Liver (tissue), 9 donors: ENCODE measurements around the gene AXDND1. TPM values are rescaled to one million over a fixed set of nuclear protein-coding genes. Genes with fewer than 3 reads are reported as not detected.

Experiments used
- DNase-seq: peaks from one replicate; pipeline ENCODE4 v3.0.0-alpha.2; 2017; ENCODE audit warnings: low spot score
- H3K27ac ChIP-seq, 2 donors: one replicate each; pipeline ENCODE4 v1.7.0; 2013; ENCODE audit warnings: inconsistent platforms in 2 of 2, low read length in 2 of 2, control low read depth in 1 of 2, low read depth in 1 of 2, mild to moderate bottlenecking in 1 of 2
- H3K27me3 ChIP-seq, 4 donors: one replicate each; pipeline versions ENCODE4 v1.6.1 to v1.7.0; 2013; ENCODE audit warnings: low read length in 3 of 4, inconsistent platforms in 1 of 4, mild to moderate bottlenecking in 1 of 4, moderate library complexity in 1 of 4; ENCODE audit not compliant: control insufficient read depth in 4 of 4, insufficient read depth in 4 of 4
- H3K36me3 ChIP-seq, 4 donors: one replicate each; pipeline versions ENCODE4 v1.6.1 to v1.7.0; 2013; ENCODE audit warnings: low read length in 3 of 4, mild to moderate bottlenecking in 3 of 4, low read depth in 1 of 4, moderate library complexity in 1 of 4; ENCODE audit not compliant: control insufficient read depth in 4 of 4, insufficient read depth in 3 of 4
- H3K4me1 ChIP-seq, 4 donors: one replicate each; pipeline versions ENCODE4 v1.6.1 to v1.7.0; 2013; ENCODE audit warnings: low read length in 3 of 4, mild to moderate bottlenecking in 3 of 4, moderate library complexity in 1 of 4; ENCODE audit not compliant: control insufficient read depth in 4 of 4, insufficient read depth in 4 of 4
- H3K4me3 ChIP-seq, 3 donors: one replicate each; pipeline versions ENCODE4 v1.6.1 to v1.7.0; 2013; ENCODE audit warnings: low read length in 3 of 3, control low read depth in 1 of 3, low read depth in 1 of 3, mild to moderate bottlenecking in 1 of 3
- H3K9ac ChIP-seq, 2 donors: one replicate each; pipeline ENCODE4 v1.7.0; 2013; ENCODE audit warnings: low read length in 2 of 2, mild to moderate bottlenecking in 2 of 2, moderate library complexity in 2 of 2, control low read depth in 1 of 2, low read depth in 1 of 2
- H3K9me3 ChIP-seq, 4 donors: one replicate each; pipeline versions ENCODE4 v1.6.1 to v1.7.0; 2013; ENCODE audit warnings: low read length in 3 of 4; ENCODE audit not compliant: control insufficient read depth in 4 of 4
- EGR1 ChIP-seq, 2 donors: IDR thresholded peaks; 2 replicates each; pipeline ENCODE4 v1.6.1; 2016 to 2018; ENCODE audit warnings: antibody characterized with exemption in 2 of 2, low read depth in 2 of 2
- FOXA1 ChIP-seq: IDR thresholded peaks from 2 replicates; pipeline ENCODE4 v1.6.1; 2016; ENCODE audit warnings: antibody characterized with exemption
- FOXA2 ChIP-seq: IDR thresholded peaks from 2 replicates; pipeline ENCODE4 v1.6.1; 2016; ENCODE audit warnings: antibody characterized with exemption
- GABPA ChIP-seq, 2 donors: IDR thresholded peaks in 1 of 2; conservative IDR thresholded peaks in 1 of 2; 2 replicates each; pipeline ENCODE4 v1.6.1; 2016; ENCODE audit warnings: antibody characterized with exemption in 2 of 2, mild to moderate bottlenecking in 1 of 2, moderate library complexity in 1 of 2
- HNF4G ChIP-seq: IDR thresholded peaks from 2 replicates; pipeline ENCODE4 v1.6.1; 2016; ENCODE audit warnings: antibody characterized with exemption
- JUND ChIP-seq, 2 donors: IDR thresholded peaks; 2 replicates each; pipeline ENCODE4 v1.6.1; 2016; ENCODE audit warnings: antibody characterized with exemption in 2 of 2
- NR2F2 ChIP-seq: IDR thresholded peaks from 2 replicates; pipeline ENCODE4 v1.6.1; 2016; ENCODE audit warnings: antibody characterized with exemption
- RAD21 ChIP-seq, 2 donors: IDR thresholded peaks; 2 replicates each; pipeline ENCODE4 v1.6.1; 2016; ENCODE audit warnings: antibody characterized with exemption in 2 of 2, mild to moderate bottlenecking in 2 of 2
- RXRA ChIP-seq, 2 donors: IDR thresholded peaks; 2 replicates each; pipeline ENCODE4 v1.6.1; 2017 to 2018; ENCODE audit warnings: antibody characterized with exemption in 2 of 2, mild to moderate bottlenecking in 1 of 2
- SP1 ChIP-seq: IDR thresholded peaks from 2 replicates; pipeline ENCODE4 v1.6.1; 2018; ENCODE audit warnings: antibody characterized with exemption, mild to moderate bottlenecking
- TAF1 ChIP-seq: conservative IDR thresholded peaks from 2 replicates; pipeline ENCODE4 v1.6.1; 2016; ENCODE audit warnings: antibody characterized with exemption, mild to moderate bottlenecking
- YY1 ChIP-seq: IDR thresholded peaks from 2 replicates; pipeline ENCODE4 v1.6.1; 2016; ENCODE audit warnings: antibody characterized with exemption, mild to moderate bottlenecking
- WGBS: extraction: QIAGEN DNeasy Blood & Tissue Kit; methylation state at CpG from one replicate; pipeline ENCODE4 v1.1.7; 2013; 5-methylcytosine and 5-hydroxymethylcytosine counted together
- polyA plus RNA-seq, 2 donors: library from polyadenylated mRNA; stranded (reverse) in 1 of 2; unstranded in 1 of 2; fragments of 200-250 nt in 1 of 2; fragments of >200 nt in 1 of 2; fragmentation: Nextera tagmentation in 1 of 2; extraction: Ambion mirVana in 1 of 2; gene quantifications; one replicate each; pipeline versions ENCODE4 v1.2.1 to v1.2.3, GENCODE V29; 2013 to 2015
- total RNA-seq, 2 donors: library from RNA; depleted of rRNA; stranded (reverse); fragments of >200 nt; gene quantifications; one replicate each; pipeline ENCODE4 v1.2.3, GENCODE V29; 2014
- TF ChIP-seq, protein P1 (sequence below): IDR thresholded peaks from 2 replicates; pipeline ENCODE4 v1.6.1; 2016; ENCODE audit warnings: antibody characterized with exemption
- TF ChIP-seq, protein P2 (sequence below): IDR thresholded peaks from 2 replicates; pipeline ENCODE4 v1.6.1; 2016; ENCODE audit warnings: antibody characterized with exemption, mild to moderate bottlenecking
- TF ChIP-seq, protein P3 (sequence below): IDR thresholded peaks from 2 replicates; pipeline ENCODE4 v1.6.1; 2016; ENCODE audit warnings: antibody characterized with exemption
- TF ChIP-seq, protein P4 (sequence below): IDR thresholded peaks from 2 replicates; pipeline ENCODE4 v1.6.1; 2016; ENCODE audit warnings: antibody characterized with exemption
- TF ChIP-seq, protein P5 (sequence below): fragments of 150-350 bp; IDR thresholded peaks from 2 replicates; pipeline ENCODE4 v1.5.1; 2017; ENCODE audit warnings: improper control_type of control experiment, low read depth, low read length; ENCODE audit not compliant: missing input control
- donor health status: healthy.
- donor health status: healthy.
- donor health status: healthy.
- donor health status: healthy.
- donor health status: healthy.

Gene AXDND1
- total and polyA plus RNA-seq, 4 donors = 0.25 TPM; not detected in 3

DNA sequence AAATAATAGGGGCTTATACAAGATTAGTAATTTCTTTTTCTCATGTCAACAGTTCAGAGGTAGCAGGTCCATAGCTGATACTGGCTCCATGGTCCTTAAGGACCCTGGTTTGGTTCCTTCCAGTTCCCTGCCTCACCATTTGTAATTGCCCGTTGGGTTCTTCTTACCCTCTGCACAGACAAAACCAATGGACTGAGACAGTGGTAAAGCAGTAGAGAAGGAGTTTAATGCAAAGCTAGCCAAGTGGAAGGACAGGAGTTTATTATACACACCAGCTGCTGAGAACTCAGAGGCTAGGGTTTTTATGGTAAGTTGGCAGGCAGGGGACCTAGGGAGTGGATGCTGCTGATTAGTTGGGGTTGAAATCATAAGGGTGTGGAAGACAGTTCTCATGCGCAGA lies 35.9 kb upstream of the AXDND1 start (continued):
- TF ChIP-seq, protein P1, sequence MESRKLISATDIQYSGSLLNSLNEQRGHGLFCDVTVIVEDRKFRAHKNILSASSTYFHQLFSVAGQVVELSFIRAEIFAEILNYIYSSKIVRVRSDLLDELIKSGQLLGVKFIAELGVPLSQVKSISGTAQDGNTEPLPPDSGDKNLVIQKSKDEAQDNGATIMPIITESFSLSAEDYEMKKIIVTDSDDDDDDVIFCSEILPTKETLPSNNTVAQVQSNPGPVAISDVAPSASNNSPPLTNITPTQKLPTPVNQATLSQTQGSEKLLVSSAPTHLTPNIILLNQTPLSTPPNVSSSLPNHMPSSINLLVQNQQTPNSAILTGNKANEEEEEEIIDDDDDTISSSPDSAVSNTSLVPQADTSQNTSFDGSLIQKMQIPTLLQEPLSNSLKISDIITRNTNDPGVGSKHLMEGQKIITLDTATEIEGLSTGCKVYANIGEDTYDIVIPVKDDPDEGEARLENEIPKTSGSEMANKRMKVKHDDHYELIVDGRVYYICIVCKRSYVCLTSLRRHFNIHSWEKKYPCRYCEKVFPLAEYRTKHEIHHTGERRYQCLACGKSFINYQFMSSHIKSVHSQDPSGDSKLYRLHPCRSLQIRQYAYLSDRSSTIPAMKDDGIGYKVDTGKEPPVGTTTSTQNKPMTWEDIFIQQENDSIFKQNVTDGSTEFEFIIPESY = no peak
- no peak for TF ChIP-seq RXRA (IDR thresholded peaks at IDR 0.05)

DNA sequence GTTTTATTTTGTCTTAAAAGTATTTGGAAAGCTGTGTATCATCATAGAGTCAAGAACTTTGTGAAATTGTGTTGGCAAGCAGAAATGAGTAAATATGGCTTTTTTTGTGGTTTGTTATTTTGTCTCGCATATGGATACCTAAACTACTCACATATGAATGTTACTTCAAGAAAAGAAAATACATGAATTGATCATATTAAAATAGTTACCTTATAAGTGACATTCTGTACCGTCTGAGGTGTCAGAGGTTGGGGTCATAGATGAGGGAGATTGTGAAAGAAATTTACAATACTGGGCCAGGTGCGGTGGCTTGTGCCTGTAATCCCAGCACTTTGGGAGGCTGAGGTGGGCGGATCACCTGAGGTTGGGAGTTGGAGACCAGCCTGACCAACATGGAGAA lies 31.3 kb upstream of the AXDND1 start:
- no peak for DNase-seq
- no peaks in the 10 kb centered on the region for H3K27me3 ChIP-seq
- H3K4me1 ChIP-seq = no peaks in the 10 kb centered on the region
- WGBS = 87% methylated on average over 4 of the region's 4 CpGs
- H3K9ac ChIP-seq = no peak overlapping the region
- H3K9me3 ChIP-seq = no peaks in the 10 kb centered on the region
- H3K4me3 ChIP-seq = no peak overlapping the region
- H3K27ac ChIP-seq = no peak overlapping the region
- peaks cover 3 to 12% (median 8%) of the 10 kb centered on the region in 4 donors for H3K36me3 ChIP-seq
- TF ChIP-seq FOXA1 = no peak
- TF ChIP-seq, protein P1 = no peak
- TF ChIP-seq YY1 = no peak
- no peak for TF ChIP-seq NR2F2
- TF ChIP-seq, protein P2, sequence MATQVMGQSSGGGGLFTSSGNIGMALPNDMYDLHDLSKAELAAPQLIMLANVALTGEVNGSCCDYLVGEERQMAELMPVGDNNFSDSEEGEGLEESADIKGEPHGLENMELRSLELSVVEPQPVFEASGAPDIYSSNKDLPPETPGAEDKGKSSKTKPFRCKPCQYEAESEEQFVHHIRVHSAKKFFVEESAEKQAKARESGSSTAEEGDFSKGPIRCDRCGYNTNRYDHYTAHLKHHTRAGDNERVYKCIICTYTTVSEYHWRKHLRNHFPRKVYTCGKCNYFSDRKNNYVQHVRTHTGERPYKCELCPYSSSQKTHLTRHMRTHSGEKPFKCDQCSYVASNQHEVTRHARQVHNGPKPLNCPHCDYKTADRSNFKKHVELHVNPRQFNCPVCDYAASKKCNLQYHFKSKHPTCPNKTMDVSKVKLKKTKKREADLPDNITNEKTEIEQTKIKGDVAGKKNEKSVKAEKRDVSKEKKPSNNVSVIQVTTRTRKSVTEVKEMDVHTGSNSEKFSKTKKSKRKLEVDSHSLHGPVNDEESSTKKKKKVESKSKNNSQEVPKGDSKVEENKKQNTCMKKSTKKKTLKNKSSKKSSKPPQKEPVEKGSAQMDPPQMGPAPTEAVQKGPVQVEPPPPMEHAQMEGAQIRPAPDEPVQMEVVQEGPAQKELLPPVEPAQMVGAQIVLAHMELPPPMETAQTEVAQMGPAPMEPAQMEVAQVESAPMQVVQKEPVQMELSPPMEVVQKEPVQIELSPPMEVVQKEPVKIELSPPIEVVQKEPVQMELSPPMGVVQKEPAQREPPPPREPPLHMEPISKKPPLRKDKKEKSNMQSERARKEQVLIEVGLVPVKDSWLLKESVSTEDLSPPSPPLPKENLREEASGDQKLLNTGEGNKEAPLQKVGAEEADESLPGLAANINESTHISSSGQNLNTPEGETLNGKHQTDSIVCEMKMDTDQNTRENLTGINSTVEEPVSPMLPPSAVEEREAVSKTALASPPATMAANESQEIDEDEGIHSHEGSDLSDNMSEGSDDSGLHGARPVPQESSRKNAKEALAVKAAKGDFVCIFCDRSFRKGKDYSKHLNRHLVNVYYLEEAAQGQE = no peak
- TF ChIP-seq SP1 = no peak
- TF ChIP-seq TAF1 = no peak
- TF ChIP-seq RAD21 (IDR thresholded peaks at IDR 0.05) = no peak
- TF ChIP-seq FOXA2 = no peak
- TF ChIP-seq GABPA (IDR thresholded peaks at IDR 0.05 in 1 of 2, conservative IDR thresholded peaks at IDR 0.05 in 1 of 2) = no peak
- TF ChIP-seq, protein P3, sequence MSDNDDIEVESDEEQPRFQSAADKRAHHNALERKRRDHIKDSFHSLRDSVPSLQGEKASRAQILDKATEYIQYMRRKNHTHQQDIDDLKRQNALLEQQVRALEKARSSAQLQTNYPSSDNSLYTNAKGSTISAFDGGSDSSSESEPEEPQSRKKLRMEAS = no peak
- no peak for TF ChIP-seq RXRA (IDR thresholded peaks at IDR 0.05)
- TF ChIP-seq HNF4G = no peak
- TF ChIP-seq, protein P4, sequence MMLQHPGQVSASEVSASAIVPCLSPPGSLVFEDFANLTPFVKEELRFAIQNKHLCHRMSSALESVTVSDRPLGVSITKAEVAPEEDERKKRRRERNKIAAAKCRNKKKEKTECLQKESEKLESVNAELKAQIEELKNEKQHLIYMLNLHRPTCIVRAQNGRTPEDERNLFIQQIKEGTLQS = no peak
- no peak for TF ChIP-seq EGR1 (IDR thresholded peaks at IDR 0.05; ENCODE audit: low read depth in 2 of 2)
- TF ChIP-seq JUND (IDR thresholded peaks at IDR 0.05) = no peak
- TF ChIP-seq, protein P5, sequence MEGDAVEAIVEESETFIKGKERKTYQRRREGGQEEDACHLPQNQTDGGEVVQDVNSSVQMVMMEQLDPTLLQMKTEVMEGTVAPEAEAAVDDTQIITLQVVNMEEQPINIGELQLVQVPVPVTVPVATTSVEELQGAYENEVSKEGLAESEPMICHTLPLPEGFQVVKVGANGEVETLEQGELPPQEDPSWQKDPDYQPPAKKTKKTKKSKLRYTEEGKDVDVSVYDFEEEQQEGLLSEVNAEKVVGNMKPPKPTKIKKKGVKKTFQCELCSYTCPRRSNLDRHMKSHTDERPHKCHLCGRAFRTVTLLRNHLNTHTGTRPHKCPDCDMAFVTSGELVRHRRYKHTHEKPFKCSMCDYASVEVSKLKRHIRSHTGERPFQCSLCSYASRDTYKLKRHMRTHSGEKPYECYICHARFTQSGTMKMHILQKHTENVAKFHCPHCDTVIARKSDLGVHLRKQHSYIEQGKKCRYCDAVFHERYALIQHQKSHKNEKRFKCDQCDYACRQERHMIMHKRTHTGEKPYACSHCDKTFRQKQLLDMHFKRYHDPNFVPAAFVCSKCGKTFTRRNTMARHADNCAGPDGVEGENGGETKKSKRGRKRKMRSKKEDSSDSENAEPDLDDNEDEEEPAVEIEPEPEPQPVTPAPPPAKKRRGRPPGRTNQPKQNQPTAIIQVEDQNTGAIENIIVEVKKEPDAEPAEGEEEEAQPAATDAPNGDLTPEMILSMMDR = no peak
